GM10248 (cell line): ENCODE measurements around the gene DDX39A.
"Not testable (repeated sequence)": the region's sequence is repeated elsewhere in the genome, so short reads cannot be mapped to it uniquely, and the experiment has no call there.

Experiments
- CTCF ChIA-PET: fragments of 300-600 bp; sonication (Branson Sonifier 250); formaldehyde crosslinking; extraction: SDS; loops from one replicate; lab custom pipeline; 2021; ENCODE audit warnings: antibody characterized with exemption; lab: Yijun Ruan, JAX
- POLR2A ChIA-PET: fragments of 350-650 bp; sonication (Branson Sonifier 250); formaldehyde crosslinking; extraction: SDS; loops from one replicate; lab custom pipeline; 2020; ENCODE audit warnings: antibody characterized with exemption; lab: Yijun Ruan, JAX
- DNase-seq: peaks from one replicate; pipeline ENCODE4 v3.0.0; 2012; ENCODE audit errors: extremely low spot score
- CTCF ChIP-seq: IDR thresholded peaks from 2 replicates; pipeline ENCODE4 v1.5.1; 2012; ENCODE audit warnings: mild to moderate bottlenecking, low read depth; ENCODE audit errors: extremely low read depth, missing control alignments, control extremely low read depth

The DDX39A gene

GRCh38 chr19:14375055-14375581 is 44.0 kb downstream of the DDX39A start:
- ChIA-PET POLR2A (interaction anchor here (0.5 to 1.5 kb wide), 3 partner anchors 9 to 529 kb away, joined by 4 to 6 read pairs (median 6); no protein-coding TSS in a partner anchor), CTCF (interaction anchor here (2.5 kb wide), 1 partner anchor 11 kb away, joined by 6 read pairs; no protein-coding TSS in a partner anchor)
- peak; percentile 72 for DNase-seq
- no peak for TF ChIP-seq CTCF

GRCh38 chr19:14374313-14374712 is 44.8 kb downstream of the DDX39A start:
- ChIA-PET POLR2A (interaction anchor here (1.2 kb wide), 1 partner anchor 528 kb away, joined by 4 read pairs; no protein-coding TSS in a partner anchor), CTCF (interaction anchor here (1.2 to 2.5 kb wide), 2 partner anchors 10 to 26 kb away, joined by 3 to 6 read pairs; no protein-coding TSS in a partner anchor)
- not testable (repeated sequence) for DNase-seq

GRCh38 chr19:14372384-14373077 is 46.6 kb downstream of the DDX39A start:
- DNase-seq, result not testable (repeated sequence)
- ChIA-PET CTCF (interaction anchor here (1.5 kb wide), 1 partner anchor 34 kb away, joined by 3 read pairs; no protein-coding TSS in a partner anchor), POLR2A (interaction anchor here (0.6 kb wide), 2 partner anchors 73 to 323 kb away, joined by 3 to 4 read pairs; no protein-coding TSS in a partner anchor)

- ChIA-PET CTCF (interaction anchor here (0.9 to 1.5 kb wide), 2 partner anchors 10 to 35 kb away, joined by 3 to 4 read pairs; partner anchors contain the start of gene ADGRE5), POLR2A (interaction anchor here (1.3 kb wide), 1 partner anchor 10 kb away, joined by 16 read pairs; the partner anchor contains the start of gene ADGRE5)
- DNase-seq, result no peak
- TF ChIP-seq CTCF, result no peak
Observed at GRCh38 chr19:14371301-14371821, 47.8 kb downstream of the DDX39A start.

GRCh38 chr19:14370940-14371280 is 48.2 kb downstream of the DDX39A start:
- no peak for TF ChIP-seq CTCF
- DNase-seq, result no peak
- POLR2A ChIA-PET, result interaction anchor here (1.1 to 1.3 kb wide), 3 partner anchors 10 to 13 kb away, joined by 4 to 16 read pairs (median 8); partner anchors contain the start of gene ADGRE5
- CTCF ChIA-PET, result interaction anchor here (0.9 to 1.2 kb wide), 3 partner anchors 11 to 35 kb away, joined by 4 to 6 read pairs (median 5); partner anchors contain the start of gene ADGRE5

GRCh38 chr19:14370169-14370939 is 48.8 kb downstream of the DDX39A start:
- ChIA-PET CTCF (interaction anchor here (0.6 to 1.2 kb wide), 5 partner anchors 11 to 262 kb away, joined by 3 to 6 read pairs (median 4); partner anchors contain the start of gene ADGRE5), POLR2A (interaction anchor here (0.6 to 1.3 kb wide), 5 partner anchors 11 to 233 kb away, joined by 3 to 16 read pairs (median 8); partner anchors contain the start of gene ADGRE5)
- no peak for TF ChIP-seq CTCF
- peak; percentile 41 for DNase-seq
